Stimulated activated CD4-positive, alpha-beta T cell treated with anti-CD3 and anti-CD28 coated beads, Interleukin-2, amount 100 ng/mL, for 24 hours (primary cell): ENCODE measurements around the gene LRRC8A.
A peak's percentile ranks its signal among the peaks of the same experiment; 100 is the strongest.
"Not testable (repeated sequence)": the region's sequence is repeated elsewhere in the genome, so short reads cannot be mapped to it uniquely, and the experiment has no call there.

Experiments
- DNase-seq, 2 donors: peaks; one replicate each; pipeline ENCODE4 v3.0.0-alpha.2; 2020

LRRC8A gene

GRCh38 chr9:128870128-128870940, 11.6 kb upstream of the LRRC8A start:
- DNase-seq = no peak

DNA sequence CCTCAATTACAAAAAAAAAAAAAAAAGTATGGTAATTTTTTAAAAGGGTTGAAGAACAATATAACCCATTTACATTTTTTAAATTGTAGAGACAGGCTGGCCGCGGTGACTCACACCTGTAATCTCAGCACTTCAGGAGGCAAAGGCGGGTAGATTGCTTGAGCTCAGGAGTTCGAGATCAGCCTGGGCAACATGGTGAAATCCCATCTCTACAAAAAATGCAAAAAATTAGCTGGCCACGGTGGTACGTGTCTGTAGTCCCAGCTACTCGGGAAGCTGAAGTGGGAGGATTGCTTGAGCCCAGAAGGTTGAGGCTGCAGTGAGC, 11.0 kb upstream of the LRRC8A start:
- DNase-seq = not testable (repeated sequence)

GRCh38 chr9:128877852-128878251, 4.1 kb upstream of the LRRC8A start:
- DNase-seq = no peak

DNA sequence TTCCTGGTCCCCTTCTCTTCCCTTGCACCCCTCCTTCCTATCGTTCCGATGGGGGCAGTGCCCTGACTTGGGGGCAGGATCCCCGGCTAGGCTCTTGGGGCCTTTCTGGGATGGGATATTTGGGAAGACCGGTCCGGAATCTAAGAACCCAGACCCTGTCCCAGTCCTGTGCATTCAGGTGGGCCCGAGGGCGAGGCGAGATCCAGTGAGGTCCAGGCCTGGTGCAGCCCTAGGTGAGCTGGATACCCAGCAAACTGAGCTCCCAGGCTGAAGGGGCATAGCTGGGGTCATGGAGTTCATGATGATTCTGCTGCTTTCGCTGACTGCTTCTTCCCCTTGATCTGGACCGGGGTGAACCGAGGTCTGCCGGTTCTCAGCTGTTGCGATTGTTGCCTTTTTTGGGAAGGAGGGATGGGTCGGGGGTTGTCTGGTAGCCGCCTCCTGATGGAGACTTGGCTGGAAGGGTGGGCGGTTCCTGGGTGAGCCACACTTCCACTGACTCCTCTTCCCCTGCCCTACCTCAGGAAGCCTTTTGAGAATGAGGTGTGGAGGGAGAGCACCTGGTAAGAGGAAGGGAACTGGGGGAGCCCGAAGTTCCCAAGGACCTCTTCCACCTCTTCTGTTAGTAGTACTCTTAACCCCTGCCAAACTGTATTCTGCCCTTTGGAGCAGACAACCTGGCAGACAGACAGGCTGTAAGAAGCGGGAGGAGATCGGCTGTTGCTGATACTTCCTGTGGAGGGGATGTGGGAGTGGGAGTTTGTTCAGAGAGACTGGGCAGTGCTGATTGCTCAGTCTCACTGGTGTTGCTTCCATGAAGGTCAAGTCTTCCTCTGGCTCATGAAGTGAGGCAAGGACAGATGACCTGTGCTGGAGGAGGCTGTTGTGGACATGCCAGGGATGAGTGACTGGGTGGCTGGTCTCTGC, 1.0 kb downstream of the LRRC8A start:
- peak in 1 of 2 donors; percentile 22 for DNase-seq

- DNase-seq = no peak
Measured at GRCh38 chr9:128884164-128884563, 2.2 kb downstream of the LRRC8A start.

GRCh38 chr9:128885376-128885775, 3.4 kb downstream of the LRRC8A start:
- no peak for DNase-seq

- no peak for DNase-seq
Measured at GRCh38 chr9:128885798-128886197, 3.9 kb downstream of the LRRC8A start.

DNA sequence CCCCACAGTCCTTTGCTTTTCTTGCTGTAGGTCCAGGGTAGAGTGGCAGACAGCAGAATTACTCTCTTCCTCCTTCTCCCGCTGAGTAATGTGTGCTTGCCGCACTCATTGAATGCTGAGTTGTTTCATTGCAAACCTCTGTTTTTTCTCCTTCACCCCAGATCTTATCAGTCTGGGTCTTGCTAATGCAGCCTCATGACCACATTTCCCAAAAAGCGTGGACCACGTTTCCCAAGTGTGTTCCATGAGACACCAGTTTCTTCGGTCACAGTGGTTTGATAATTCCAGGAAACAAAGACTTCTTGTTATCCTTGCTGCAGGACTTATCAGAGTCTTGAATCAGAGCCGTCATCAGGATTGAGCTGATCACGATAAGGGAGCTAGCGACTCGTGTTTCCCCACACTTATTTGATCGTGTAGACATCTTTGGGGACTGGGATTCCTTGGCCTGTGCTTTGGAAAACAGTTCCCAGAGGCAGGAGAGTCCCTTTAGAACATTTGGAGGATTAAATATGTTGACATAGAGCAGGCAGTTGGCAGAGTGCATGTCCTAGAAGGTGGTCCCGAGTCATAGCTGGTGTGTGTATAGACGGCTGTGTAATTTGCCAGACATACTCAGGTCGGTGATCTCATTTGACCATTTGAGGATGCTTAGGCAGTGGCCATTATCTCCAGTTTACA, 4.4 kb downstream of the LRRC8A start:
- no peak for DNase-seq

DNA sequence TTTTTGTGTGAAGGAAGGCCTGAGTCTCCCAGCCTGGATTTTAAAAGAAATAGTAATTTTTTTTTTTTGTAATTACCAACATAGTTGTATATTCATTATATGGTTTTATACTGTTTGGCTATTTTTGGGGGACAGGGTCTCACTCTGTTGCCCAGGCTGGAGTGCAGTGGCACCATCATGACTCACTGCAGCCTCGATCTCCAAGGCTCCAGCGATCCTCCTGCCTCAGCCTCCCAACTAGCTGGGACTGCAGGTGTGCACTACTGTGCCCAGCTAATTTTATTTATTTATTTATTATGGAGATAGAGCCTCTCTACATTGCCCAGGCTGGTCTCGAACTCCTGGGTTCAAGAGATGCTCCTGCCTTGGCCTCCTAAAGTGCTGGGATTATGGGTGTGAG, 5.1 kb downstream of the LRRC8A start:
- DNase-seq = no peak

DNA sequence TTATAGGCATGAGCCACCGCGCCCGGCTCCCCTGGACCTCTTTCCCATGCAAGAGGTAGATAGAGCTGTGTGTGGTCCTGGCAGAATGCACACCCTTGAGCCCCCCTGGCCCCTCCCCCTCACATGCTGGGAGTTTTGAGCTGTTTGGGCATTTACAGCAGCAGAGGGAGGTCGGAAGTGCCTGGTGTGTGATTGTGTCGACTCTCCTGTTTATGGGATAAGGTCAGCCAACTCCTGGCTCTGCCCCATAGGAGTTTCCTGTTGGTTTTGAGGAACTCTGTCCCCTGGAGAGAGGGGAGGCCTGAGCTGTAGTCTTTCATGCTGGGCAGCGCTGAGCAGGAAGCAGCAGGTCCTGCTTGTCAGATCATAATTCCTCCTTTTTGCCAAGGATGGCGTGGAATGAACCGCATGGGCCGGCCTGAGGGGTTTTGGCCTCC, 6.0 kb downstream of the LRRC8A start:
- DNase-seq = no peak

DNA sequence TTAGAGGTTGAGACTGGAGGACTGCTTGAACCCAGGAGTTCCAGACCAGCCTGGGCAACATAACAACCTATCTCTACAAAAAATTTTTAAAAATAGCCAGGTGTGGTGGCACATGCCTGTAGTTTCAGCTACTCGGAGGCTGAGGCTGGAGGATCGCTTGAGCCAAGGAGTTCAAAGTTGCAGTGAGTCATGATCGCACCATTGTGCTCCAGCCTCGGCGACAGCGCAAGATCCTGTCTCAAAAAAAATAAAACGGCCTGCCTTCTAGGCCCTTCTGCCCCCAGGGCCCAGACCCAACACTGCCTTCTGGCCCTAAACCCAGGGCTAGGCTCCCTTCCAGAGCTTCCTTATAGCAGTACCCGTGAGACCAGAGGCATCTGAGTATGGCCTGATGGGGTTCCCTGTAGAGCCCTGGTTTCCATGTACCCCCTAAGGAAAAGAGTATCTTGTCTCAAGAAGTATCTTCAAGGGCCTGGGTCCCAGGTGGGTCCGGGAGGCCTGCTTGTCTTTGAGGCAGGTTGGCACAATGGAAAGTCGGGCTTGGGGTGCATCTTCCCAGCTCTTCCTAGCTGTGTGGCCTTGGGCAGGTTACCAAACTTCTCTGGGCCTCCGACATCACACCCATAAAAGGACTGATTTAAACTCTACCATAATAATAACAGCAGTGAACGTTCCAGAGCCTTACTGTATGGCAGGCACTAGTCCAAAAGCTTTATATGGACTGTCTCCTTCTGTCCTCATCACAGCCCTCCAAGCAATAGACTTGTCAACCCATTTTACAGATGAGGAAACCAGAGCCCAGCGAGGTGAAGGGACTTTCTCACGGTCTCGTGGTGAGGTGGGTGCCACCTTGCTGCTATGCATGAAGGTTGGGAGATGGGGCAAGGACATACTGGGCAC, 9.6 kb downstream of the LRRC8A start:
- no peak for DNase-seq

DNA sequence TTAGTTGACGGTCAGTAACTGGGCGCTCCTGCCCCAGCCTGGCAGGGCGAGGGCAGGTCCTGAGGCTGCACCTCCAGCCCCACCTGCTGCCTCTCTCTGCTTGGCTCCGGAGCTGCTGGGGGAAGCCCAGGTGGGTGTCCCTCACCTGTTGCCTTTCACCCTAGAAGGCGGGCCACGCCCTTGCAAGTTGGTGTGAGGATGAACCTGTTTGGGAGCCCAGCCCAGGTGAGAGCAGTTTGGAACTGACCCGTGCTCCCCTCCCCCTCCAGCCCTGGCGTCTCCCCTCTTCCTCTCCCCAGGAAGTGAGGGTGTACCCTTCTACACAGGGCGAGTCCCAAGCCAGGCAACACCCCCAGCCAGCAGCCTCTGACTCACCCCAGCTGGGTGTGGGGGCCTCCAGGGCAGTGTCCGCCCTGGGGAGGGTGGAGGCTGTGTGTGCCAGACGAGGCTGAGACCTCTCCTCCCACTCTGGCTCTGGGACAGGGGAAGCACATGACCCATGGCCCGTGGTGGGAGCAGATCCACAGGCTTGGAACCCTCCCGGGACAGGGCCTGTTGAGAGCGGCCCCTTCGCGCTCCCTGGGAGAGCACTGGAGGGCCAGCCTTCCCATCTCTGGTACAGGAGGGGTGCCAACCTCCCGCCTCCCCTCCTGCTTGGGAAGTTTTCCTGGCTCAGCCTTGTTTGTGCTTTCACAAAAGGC, 10.4 kb downstream of the LRRC8A start:
- DNase-seq = peak in 1 of 2 donors; percentile 17

DNA sequence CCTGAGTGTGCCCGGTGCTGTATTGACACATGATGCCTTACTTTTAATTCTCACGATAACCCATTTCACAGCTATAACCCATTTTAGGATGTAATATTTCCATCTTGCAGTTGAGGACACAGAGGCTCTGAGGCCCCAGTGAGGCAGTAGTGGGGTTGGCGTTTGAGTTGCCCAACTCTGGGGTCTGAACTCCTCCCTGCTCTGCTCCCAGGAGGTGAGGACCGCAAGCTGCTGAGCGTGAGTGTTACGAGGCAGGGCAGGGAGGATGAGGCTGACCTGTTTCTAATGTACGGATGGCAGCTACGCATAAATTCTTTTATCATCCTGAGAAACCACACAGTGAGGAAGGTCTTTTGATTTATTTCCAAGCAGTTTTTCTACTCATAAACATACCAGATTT, 11.4 kb downstream of the LRRC8A start:
- no peak for DNase-seq

- no peak for DNase-seq
Measured at GRCh38 chr9:128894764-128895163, 12.8 kb downstream of the LRRC8A start.

GRCh38 chr9:128895556-128895955, 13.6 kb downstream of the LRRC8A start:
- DNase-seq = no peak

- DNase-seq = no peak
Measured at GRCh38 chr9:128898382-128898781, 16.4 kb downstream of the LRRC8A start.

DNA sequence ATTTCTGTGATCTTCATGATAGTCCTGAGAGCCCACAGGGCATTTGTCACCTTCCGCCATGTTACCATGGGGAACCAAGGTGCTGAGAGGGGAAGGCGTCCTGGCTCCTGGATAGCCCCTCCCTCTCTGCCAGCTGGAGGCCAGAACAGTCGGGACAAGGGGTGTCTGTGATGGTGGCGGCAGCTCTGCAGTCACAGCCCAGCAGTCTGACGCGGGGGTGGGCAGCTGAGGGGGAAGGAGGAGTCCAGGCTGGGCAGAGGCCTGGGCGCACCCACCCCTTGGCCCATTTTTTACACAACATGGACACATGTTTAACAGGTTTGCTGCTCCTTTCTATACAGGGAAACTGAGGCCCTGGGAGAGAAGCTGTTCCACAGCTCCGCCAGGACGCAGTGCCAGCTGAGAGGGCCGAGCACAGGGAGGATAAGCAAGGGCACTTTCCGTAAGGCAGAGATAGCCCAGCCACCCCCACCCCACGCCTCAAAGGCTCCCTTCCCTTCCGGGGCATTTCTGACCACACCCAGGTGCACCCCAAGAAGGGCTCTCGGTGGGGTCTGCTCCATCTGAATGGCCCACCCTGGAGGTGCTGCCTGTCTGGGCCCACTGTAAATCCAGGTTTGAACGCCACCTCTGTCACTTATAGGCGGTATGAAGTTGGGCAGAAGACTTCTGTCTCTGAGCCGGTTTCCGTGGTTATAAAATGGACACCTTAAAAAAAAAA, 17.1 kb downstream of the LRRC8A start:
- no peak for DNase-seq

GRCh38 chr9:128899566-128900322, 17.8 kb downstream of the LRRC8A start:
- peak; percentile 28 to 30 for DNase-seq

- no peak for DNase-seq
Measured at GRCh38 chr9:128901379-128901778, 19.4 kb downstream of the LRRC8A start.

DNA sequence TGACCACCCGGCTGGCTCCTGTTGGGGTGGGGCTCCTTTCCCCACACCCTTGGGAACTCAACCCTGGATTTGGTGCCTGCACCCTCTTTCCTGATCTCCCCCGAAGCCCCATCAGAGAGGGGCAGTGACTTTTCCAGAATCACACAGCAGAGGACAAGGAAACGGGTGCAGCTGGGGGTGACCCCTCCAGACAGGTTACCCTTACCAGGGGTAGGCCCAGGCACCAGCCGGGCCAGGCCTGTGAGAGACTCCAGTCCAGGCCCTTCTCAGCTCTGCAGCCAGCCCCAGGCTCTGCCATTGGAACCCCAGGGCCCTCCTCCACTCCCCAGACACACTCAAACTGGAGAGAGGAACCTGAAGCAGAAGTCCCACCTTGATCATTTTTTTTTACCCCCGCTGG, 19.9 kb downstream of the LRRC8A start:
- no peak for DNase-seq
